ENCODE data around the gene C1orf50.

DNA sequence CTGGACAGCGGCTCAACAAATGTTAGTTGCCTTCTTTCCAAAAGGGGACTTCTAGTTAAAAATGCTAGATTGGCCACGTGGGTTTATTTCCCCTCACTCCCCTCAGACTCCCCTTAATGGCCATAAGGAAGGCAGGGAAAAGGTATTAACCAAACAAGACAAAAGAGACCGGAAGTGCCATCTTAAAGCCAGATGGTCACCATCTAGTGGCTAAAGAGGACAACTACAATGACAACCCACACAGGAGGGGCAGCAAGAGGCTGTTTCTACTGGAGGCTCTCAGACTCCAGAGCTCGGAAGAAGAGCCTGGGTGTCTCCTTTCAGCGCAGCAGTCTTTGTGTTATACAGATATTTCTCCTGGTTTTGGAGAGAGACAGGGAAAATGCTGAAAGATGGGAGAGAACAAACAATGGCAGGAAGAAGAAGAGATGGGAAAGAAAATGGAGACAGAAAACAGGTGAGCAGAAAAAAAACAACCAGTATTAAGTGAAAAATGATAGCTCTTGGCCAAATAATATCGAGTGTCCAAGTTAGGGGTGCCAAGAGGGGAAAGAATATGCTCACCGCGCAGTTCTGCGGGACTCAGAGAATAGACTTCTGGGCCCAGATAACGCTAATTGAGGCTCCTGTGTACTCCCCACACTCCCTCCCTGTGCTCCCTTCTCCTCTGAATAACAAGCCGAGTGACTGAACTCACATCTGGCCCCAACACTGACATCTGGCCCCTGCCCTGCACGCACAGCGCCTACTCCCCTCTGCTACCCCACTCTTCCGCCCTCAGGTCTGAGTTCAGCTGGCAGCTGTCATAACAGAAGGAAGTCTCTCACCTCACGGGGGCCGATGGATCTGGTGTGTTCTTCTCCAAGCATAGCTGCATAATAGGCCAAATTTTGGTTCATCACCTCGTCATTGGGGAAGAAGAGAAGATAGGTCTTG, 9.8 kb upstream of the C1orf50 start:
- no peak for TF ChIP-seq POLR2A (IDR thresholded peaks at IDR 0.05)
- TF ChIP-seq, protein P1, sequence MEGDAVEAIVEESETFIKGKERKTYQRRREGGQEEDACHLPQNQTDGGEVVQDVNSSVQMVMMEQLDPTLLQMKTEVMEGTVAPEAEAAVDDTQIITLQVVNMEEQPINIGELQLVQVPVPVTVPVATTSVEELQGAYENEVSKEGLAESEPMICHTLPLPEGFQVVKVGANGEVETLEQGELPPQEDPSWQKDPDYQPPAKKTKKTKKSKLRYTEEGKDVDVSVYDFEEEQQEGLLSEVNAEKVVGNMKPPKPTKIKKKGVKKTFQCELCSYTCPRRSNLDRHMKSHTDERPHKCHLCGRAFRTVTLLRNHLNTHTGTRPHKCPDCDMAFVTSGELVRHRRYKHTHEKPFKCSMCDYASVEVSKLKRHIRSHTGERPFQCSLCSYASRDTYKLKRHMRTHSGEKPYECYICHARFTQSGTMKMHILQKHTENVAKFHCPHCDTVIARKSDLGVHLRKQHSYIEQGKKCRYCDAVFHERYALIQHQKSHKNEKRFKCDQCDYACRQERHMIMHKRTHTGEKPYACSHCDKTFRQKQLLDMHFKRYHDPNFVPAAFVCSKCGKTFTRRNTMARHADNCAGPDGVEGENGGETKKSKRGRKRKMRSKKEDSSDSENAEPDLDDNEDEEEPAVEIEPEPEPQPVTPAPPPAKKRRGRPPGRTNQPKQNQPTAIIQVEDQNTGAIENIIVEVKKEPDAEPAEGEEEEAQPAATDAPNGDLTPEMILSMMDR (IDR thresholded peaks at IDR 0.05): peak; percentile 36 to 79 (median 56)

Data from upper lobe of left lung (tissue), 4 donors.